Liver (tissue), 3 donors: ENCODE results near the gene PPP2R3A.

Experiments
- CTCF ChIP-seq: fragments of 150-350 bp; IDR thresholded peaks from 2 replicates; pipeline ENCODE4 v1.5.1; 2017; ENCODE audit warnings: improper control_type of control experiment, low read depth, low read length; ENCODE audit not compliant: missing input control
- EGR1 ChIP-seq, 2 donors: IDR thresholded peaks; 2 replicates each; pipeline ENCODE4 v1.6.1; 2016 to 2018; ENCODE audit warnings: antibody characterized with exemption in 2 of 2, low read depth in 2 of 2
- FOXA1 ChIP-seq: IDR thresholded peaks from 2 replicates; pipeline ENCODE4 v1.6.1; 2016; ENCODE audit warnings: antibody characterized with exemption
- GABPA ChIP-seq, 2 donors: IDR thresholded peaks in 1 of 2; conservative IDR thresholded peaks in 1 of 2; 2 replicates each; pipeline ENCODE4 v1.6.1; 2016; ENCODE audit warnings: antibody characterized with exemption in 2 of 2, mild to moderate bottlenecking in 1 of 2, moderate library complexity in 1 of 2
- JUND ChIP-seq, 2 donors: IDR thresholded peaks; 2 replicates each; pipeline ENCODE4 v1.6.1; 2016; ENCODE audit warnings: antibody characterized with exemption in 2 of 2
- MAX ChIP-seq: IDR thresholded peaks from 2 replicates; pipeline ENCODE4 v1.6.1; 2016; ENCODE audit warnings: antibody characterized with exemption
- RAD21 ChIP-seq, 2 donors: IDR thresholded peaks; 2 replicates each; pipeline ENCODE4 v1.6.1; 2016; ENCODE audit warnings: antibody characterized with exemption in 2 of 2, mild to moderate bottlenecking in 2 of 2
- TAF1 ChIP-seq: conservative IDR thresholded peaks from 2 replicates; pipeline ENCODE4 v1.6.1; 2016; ENCODE audit warnings: antibody characterized with exemption, mild to moderate bottlenecking
- YY1 ChIP-seq: IDR thresholded peaks from 2 replicates; pipeline ENCODE4 v1.6.1; 2016; ENCODE audit warnings: antibody characterized with exemption, mild to moderate bottlenecking
- donor health status: healthy.
- donor health status: healthy.

- TF ChIP-seq GABPA (IDR thresholded peaks at IDR 0.05 in 1 of 2, conservative IDR thresholded peaks at IDR 0.05 in 1 of 2) = no peak
- no peak for TF ChIP-seq CTCF
- no peak for TF ChIP-seq FOXA1
- TF ChIP-seq TAF1 = no peak
- no peak for TF ChIP-seq RAD21 (IDR thresholded peaks at IDR 0.05)
- TF ChIP-seq JUND (IDR thresholded peaks at IDR 0.05) = no peak
- TF ChIP-seq YY1 = no peak
- TF ChIP-seq EGR1 (IDR thresholded peaks at IDR 0.05; ENCODE audit: low read depth in 2 of 2) = no peak
- no peak for TF ChIP-seq MAX
Observed at GRCh38 chr3:135975536-135975935, 10.0 kb downstream of the PPP2R3A start.
